NCI-H524 (cell line): ENCODE data around the gene IFNA16.
"Not testable (repeated sequence)": the region's sequence is repeated elsewhere in the genome, so short reads cannot be mapped to it uniquely, and the experiment has no call there.

Experiments
- DNase-seq, 2 experiments: peaks; one replicate each; lab custom pipeline; 2025; lab: John Stamatoyannopoulos, UW

The IFNA16 gene

DNA sequence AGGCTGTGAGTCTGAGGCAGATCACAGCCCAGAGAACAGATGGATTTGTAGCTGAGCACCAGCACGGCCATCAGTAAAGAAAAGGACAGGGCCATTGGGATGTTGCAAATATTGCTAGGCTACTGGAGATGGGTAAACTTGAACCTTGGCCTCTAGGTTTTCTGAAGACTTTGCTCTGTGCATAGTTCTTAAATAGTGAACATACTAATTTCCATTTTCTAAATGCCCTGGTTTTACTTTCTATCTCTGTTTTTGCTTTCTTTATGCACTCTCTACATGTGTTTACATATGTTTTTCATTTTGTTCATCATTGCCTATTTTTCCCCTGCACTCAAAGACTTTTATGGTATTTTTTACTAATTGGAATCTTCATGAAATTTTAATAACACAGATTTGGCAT, at the start of gene IFNA16:
Gene IFNA16 (minus strand): TSS at position 101 of the 400 bp plus-strand sequence. CDS start 6 bp downstream, at position 95.
- DNase-seq, result not testable (repeated sequence)

GRCh38 chr9:21265421-21266189, 48.5 kb upstream of the IFNA16 start:
- no peak for DNase-seq

- DNase-seq, result no peak
These were observed 38.6 kb upstream of the IFNA16 start for GRCh38 chr9:21255538-21256212.

GRCh38 chr9:21252721-21253547, 35.8 kb upstream of the IFNA16 start:
- peak; percentile 12 to 39 for DNase-seq

- no peak for DNase-seq
These were observed 34.5 kb upstream of the IFNA16 start for GRCh38 chr9:21251638-21252037.

DNA sequence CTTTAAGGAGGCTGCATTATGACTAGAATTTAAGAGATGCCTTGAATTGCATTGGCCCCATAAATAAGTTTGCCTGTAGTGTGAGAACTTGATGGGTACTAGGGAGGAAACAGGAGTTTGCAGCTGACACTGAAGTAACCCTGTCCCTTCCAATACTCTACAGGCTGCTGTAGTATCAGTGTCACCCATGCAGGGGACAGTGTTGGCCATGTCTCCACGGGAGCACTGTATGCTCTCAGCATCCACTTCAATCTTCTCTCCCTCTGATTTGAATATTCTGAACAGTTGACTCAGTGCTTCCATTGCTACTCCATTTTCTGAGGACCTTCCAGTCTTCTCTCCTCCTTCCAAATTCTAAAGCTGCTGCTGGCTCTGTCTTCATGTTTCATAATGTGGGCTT, 34.1 kb upstream of the IFNA16 start:
- DNase-seq, result no peak

DNA sequence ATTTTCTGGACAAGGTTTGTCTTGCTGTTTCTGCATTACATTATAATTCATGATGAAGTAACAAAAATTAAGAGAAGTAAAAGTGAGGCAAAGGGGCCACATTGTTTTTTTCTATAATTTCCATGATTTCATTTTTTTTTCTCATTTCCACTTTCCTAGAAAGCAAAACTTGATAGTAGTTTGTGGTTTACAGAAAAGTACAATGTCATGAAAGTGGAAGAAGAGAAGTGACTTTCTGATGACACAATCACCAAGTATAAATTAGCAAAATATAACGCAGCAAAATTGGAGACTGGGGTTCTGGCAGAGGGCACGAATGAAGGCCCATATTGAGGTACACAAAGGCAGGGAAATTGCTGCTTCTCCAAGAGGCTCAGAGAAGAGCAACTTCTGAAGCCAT, 27.7 kb upstream of the IFNA16 start:
- DNase-seq, result no peak

- DNase-seq, result no peak
These were observed 22.8 kb upstream of the IFNA16 start, which contains the start of gene IFNA14 for GRCh38 chr9:21239911-21240310. Gene IFNA14, minus strand, starts transcription at chr9:21240005. Its CDS starts 70 bp downstream, at chr9:21239935.

DNA sequence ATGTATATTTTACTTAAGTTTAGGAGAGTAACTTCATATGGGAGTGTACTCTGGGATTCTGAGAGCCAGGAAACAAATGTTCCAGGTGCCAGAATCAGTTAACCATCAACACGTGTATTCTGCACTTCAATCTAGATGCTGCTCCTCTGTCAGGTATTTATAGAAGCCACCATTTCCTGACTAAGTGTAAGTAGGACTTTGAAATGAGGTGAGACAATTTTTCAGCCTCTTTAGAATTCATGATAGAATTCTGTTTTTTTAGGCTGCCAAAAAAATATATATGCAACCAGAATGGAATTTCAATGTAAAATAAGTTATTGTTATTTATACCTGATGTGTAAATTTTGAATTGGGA, 19.2 kb upstream of the IFNA16 start:
- DNase-seq, result not testable (repeated sequence)

GRCh38 chr9:21235468-21236359, 18.6 kb upstream of the IFNA16 start:
- DNase-seq, result peak; percentile 37 to 52

- DNase-seq, result no peak
These were observed 17.1 kb upstream of the IFNA16 start for GRCh38 chr9:21234153-21234687.

DNA sequence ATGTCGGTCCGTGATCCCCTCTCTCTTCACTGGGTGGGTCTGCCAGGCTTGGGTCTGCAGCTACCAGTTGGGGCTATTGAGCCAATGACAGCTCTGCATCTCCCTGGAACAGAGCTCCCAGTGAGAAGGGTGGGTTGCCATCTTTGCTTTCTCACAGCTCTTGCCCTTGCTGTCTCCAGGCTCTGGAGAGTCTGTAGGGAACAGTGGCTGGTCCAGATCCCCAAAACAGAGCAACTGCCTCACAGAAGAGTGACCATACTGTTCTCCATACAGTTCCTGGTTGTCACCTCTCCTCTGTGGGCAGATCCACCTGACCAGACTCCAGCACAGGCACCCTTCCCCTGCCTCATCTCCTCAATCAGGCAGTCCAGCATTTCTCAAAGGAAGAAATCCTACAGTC, 16.1 kb upstream of the IFNA16 start:
- DNase-seq, result no peak

GRCh38 chr9:21228122-21228521, 11.0 kb upstream of the IFNA16 start, which contains the start of gene IFNA17:
Gene IFNA17, minus strand, starts transcription at chr9:21228222. Its CDS starts 49 bp downstream, at chr9:21228173.
- DNase-seq, result no peak

DNA sequence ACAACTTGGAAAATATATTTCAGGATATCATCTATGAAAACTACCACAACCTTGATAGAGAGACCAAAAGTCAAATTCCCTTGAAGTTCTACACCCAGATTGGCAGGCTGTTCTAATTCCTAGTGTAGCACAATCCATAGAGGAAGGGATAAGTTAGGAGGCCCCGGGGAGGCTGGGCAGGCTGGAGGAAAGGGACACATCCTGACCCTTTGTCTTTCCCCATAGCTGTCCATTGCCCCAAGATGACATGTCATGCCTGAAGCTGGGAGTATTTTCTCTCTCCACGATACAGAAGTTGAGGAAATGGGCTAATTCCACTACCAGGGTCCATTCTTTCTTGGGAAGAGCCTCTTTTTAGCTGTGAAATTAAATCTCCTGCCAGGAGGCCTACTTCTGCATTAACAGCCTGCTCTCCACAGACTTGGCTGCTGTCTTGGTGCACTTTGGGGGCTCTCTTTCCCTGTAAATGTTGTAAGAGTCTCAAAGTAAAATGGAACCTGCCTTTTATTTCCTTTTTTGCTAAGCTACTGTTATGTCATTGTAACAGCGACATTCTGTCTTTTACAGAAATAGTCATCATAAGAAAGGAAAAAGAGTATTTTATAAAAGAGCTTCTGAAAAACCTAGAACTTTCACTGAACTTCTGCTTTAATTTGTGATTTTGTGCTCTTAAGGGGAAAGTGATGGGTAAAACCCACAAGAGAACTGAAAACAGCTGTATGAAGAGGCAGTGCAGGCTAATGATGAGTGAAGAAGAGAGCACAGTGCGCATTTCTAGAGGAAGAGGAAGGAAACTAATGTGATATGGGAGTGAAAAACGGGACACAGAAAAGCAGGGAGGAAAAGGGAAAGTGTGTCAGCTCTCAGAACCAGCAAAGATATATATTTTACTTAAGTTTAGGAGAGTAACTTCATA, 3.4 kb downstream of the IFNA16 start:
- peak in 1 of 2 experiments; percentile 24 for DNase-seq

- not testable (repeated sequence) for DNase-seq
These were observed 5.0 kb downstream of the IFNA16 start for GRCh38 chr9:21212160-21212559.

DNA sequence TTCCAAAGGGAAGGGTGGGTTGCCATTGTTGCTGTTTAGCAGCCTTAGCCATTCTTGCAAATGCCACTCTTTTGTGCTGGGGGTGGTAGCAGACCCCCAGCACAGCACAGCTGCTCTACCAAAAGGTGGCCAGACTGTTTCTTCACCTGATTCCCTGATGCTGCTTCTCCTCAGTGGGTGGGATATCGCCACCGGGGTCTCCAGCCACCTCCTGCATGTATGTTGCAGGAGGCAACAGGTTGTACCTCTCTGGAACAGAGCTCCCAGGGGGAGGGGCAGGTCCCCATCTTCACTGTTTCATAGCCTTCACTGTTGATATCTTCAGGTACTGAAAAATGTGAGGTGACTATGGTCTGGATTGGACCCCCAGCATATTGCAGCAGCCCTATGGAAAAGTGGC, 6.3 kb downstream of the IFNA16 start:
- DNase-seq, result not testable (repeated sequence)

GRCh38 chr9:21210311-21210710, 6.8 kb downstream of the IFNA16 start:
- DNase-seq, result no peak

- DNase-seq, result not testable (repeated sequence)
These were observed 10.1 kb downstream of the IFNA16 start, which contains the start of gene IFNA10 for GRCh38 chr9:21207043-21207442. Gene IFNA10, minus strand, starts transcription at chr9:21207143. Its CDS starts 46 bp downstream, at chr9:21207097.

- no peak for DNase-seq
These were observed 11.9 kb downstream of the IFNA16 start for GRCh38 chr9:21205204-21205603.

GRCh38 chr9:21202105-21202504, 15.0 kb downstream of the IFNA16 start, which contains the start of gene IFNA7:
Gene IFNA7, minus strand, starts transcription at chr9:21202205. Its CDS starts 40 bp downstream, at chr9:21202165.
- not testable (repeated sequence) for DNase-seq
